ENCODE data around the gene PRKAG1.

PRKAG1 gene

GRCh38 chr12:49000346-49000745 is 18.2 kb downstream of the PRKAG1 start:
- DNase-seq: no peak

DNA sequence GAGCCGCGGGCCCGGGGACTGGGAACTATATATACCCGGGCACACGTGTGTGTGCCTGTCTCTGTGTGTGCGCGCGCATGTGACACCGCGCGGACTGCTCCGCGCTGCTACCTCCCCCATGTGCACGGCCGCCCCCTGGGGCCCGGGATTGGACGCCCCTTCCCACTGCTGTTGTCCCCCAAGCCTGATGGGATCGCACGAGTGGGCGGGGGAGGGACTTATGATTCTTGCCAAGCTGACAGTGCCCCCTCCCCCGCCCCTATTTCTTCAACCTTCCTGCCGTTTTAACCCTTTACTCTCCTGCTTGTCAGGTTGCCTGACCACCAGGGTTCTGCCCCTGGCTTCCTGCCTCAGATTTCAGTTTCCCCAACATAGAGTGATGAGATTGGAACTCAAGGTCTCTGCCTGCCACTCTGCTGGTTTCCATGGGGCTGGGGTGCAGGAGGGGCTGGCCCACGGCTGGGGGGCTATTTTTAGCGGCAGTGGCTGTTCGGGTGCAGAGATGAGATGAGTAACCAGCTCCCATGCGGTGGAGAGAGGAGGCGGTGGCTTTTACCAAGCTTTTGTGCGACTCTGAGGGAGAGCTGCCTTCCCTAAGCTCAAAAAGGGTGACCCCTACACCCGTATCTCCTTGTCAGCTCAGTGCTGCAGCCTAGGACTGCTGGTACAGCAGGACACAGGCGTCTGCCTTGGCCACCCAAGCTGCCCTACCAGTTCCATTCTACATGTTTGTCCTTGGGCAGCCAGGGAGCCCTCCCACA is 19.0 kb downstream of the PRKAG1 start, which contains the start of gene DDN:
TSS of gene DDN (minus strand) at position 5 of the 761 bp plus-strand sequence. CDS start 88 bp downstream, outside the sequence.
- peak in 1 of 2 donors; percentile 63 for DNase-seq

GRCh38 chr12:48998497-48999353 is 19.9 kb downstream of the PRKAG1 start:
- DNase-seq: no peak

GRCh38 chr12:48997719-48998496 is 20.7 kb downstream of the PRKAG1 start:
- DNase-seq: no peak

GRCh38 chr12:48996794-48997718 is 21.5 kb downstream of the PRKAG1 start:
- DNase-seq: peak; percentile 51 to 57

GRCh38 chr12:48995086-48995879 is 23.3 kb downstream of the PRKAG1 start:
- peak in 1 of 2 donors; percentile 21 for DNase-seq

- no peak for DNase-seq
Observed at GRCh38 chr12:48994224-48995085, 24.1 kb downstream of the PRKAG1 start.

DNA sequence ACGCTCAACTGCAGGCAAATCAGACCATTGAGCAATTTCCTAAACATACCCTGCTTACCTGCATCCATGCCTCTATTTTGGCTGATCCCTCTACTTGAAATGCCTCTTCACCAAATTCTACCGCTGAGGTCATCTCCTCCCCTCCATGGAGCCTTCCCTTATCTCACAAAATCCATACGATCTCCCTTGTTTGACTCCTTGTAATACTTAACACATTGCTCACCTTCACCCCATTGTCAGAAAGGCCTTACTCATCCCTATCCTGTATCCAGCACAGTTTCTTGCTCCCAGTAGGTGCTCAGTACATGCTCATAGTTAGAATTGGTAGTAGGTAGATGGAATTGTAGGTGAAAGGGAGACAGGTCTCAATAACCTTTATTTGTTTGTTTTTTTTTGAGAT is 24.8 kb downstream of the PRKAG1 start:
- no peak for DNase-seq

DNA sequence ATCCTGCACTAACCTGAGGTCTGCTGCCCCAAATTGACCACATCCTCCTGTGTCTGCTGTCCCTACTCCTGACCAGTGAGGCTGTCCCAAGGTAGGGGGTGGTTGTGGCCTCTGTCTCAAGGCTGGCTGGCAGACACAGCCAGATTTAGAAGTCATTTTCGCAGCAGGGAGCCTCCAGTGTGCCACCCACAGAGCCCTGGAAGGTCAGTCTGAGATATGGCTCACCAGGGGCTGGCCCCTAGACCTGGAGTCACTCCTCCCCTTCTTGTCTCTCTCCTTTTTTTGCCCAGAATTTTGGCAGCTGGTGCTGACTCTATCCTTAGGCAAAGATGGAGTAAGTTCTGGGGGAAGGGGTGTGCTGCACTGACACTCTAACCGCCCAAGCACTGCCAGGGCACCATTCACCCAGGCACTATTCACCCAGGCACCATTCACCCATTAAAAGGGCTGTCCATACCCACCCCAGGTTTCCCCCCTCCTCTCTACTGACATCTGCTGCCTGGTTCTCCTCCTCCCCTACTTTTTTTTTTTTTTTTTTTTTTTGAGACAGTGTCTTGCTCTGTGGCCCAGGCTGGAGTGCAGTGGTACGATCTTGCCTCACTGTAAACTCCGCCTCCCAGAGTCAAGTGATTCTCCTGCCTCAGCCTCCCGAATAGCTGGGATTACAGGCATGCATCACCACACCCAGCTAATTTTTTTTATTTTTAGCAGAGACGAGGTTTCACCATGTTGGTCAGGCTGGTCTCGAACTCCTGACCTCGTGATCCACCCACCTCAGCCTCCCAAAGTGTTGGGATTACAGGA is 27.1 kb downstream of the PRKAG1 start:
- DNase-seq: no peak

- DNase-seq: no peak
Observed at GRCh38 chr12:48990552-48990951, 28.0 kb downstream of the PRKAG1 start.

DNA sequence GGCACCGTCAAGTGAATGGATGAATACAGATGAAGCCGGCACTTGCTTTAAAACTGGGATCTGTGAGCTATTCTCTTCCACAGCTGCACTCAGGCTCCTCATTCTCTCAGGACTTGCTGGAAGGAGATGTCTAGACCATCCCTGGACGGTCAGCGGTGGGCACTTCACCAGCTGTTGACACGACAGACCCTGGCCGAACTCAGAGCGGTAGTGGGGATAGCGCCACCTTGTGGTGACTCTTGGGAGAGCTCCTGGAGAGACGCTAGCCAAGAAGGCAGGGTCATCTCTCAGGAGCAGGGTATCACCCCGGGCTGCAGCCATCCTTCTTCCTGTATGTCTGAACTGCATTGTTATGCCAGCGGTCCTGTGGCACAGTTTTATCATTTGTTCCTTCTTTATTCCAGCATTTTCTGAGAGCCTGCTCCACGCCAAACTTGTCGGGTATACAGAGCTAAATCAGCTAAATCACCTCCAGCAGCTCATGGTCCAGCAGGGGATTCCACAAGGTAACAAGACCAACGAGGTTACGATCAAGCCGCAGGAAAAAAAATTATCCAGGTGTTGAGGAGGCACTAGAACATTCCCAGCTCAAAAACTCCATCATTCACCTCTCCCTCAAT is 30.4 kb downstream of the PRKAG1 start:
- DNase-seq: peak; percentile 27 to 48

DNA sequence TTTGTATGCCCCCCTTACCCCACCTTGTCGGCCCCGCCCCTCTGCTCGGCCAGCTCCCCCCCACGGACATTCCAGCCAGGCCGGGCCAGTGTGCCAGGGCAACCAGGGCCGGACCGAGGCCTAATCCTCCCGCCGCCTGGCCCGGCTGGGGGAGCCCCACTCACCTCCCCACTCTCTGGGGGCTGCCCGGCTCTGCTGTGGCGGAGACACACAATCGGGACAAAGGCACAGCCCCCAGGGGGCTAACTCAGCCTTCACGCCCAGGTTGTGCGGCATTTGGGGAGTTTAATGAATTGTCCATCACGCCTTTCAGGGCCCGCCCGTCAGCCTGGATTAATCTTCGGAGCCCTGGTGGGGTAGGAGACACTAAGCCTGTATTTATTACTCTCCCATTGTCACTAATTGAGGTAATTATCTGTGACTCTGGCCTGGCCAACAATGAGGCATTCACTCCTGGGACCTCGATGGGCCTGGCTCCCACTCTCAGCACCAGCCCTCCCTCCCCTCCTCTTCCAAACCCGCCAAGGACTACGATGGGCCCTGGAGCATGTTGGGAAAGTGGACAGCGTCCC is 31.8 kb downstream of the PRKAG1 start:
- DNase-seq: no peak

DNA sequence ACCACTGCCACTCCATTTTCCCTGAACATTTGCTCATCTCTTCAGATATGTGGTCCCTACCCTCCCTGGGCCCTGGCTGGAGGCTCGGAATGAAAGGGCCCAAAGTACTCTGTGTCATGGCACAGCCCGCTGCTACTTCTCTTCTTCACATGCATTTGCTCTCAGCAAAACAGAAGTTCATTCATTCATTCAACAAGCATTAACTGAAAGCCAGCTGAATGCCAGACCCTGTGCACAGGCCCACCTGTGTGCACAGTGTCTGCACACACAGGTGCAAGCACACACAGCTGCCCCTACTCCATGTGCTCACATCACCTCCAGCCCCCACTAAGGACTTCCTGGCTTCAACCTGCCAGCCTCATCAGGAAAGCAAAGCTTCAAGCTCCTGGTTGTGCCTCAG is 32.7 kb downstream of the PRKAG1 start:
- no peak for DNase-seq

DNA sequence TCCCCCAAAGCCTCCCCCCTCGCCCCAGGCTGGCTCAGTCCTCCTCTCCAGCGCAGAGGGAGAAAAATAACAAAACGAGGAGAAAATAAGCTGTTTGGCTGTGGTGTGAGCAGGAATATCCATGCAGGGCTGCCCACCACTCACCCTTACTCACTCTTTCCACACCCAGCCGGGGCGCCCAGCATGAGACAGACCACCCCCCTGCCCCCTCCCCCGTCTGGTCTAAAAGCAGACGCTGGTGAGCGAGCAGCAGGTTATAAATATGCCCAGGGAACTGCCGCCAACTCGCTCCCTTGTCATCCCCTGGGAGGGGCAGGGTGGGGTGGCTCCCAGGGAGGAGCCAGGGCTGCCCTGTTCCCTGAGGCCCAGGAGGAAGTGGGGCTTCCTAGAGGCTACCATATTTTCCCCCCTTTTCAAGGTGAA is 33.1 kb downstream of the PRKAG1 start:
- DNase-seq: no peak

DNA sequence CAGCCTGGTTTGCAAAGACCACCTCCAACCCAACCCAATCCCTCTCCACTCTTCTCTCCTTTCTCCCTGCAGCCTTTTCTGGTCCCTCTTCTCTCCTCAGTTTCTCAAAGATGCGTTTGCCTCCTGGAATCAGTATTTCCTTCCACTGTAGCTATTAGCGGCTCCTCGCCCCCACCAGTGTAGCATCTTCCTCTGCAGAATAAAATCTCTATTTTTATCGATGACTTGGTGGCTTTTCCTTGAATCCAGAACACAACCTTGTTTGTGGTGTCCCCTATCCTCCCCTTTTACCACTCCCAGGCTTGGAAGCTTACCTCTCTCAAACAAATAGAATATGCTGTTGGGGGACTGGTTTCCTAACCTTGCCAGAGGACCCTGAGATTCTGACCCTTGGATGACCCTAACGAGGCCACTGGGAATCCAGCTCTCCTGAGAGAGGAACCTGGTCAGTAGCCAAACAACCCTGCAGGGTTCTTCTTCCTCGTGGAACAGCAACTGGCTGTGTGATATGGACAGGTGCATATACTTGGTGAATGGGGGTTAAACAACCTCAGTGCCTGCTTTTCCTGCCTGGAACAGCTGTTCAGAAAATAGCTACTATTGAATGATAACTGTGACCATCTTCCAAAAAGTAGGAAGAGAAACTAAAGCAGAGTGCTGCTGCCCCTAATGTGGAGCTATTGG is 36.0 kb downstream of the PRKAG1 start:
- no peak for DNase-seq

DNA sequence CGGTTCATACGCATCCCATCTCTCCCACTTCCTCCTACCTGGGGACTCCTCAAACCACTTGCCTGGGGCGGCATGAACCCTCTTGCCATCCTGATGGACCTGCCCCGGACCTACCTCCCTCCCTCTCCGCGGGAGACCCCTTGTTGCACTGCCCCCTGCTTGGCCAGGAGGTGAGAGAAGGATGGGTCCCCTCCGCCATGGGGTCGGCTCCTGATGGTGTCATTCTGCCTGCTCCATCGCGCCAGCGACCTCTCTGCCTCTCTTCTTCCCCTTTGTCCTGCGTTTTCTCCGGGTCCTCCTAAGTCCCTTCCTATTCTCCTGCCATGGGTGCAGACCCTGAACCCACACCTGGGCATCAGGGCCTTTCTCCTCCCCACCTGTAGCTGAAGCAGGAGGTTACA is 36.8 kb downstream of the PRKAG1 start:
- no peak for DNase-seq

GRCh38 chr12:48980953-48981756 is 37.4 kb downstream of the PRKAG1 start:
- no peak for DNase-seq

All from bone marrow (tissue), 2 donors.